Natural killer cell (primary cell): ENCODE data around the gene ABTB2. TPM values are rescaled to one million over a fixed set of nuclear protein-coding genes. Genes with fewer than 3 reads are reported as not detected.

Source experiments
- ATAC-seq, 3 donors: fragments of 150-1000 bp in 2 of 3; fragments of 200-7000 bp in 1 of 3; cut with Tn5 transposase; 1 replicate in 1 of 3; 2 replicates in 2 of 3; pipeline ENCODE4 v1.10.0; 2021; ENCODE audit warnings: mild to moderate bottlenecking in 2 of 3, moderate library complexity in 2 of 3
- DNase-seq, 2 donors: peaks; one replicate each; pipeline versions ENCODE4 v3.0.0 to v3.0.0-alpha.2; 2013 to 2021; ENCODE audit warnings: mixed read lengths in 1 of 2
- H3K27ac ChIP-seq: one replicate; pipeline ENCODE4 v1.5.1; 2013; ENCODE audit warnings: mild to moderate bottlenecking, low read length
- H3K27me3 ChIP-seq: one replicate; pipeline ENCODE4 v1.6.1; 2013; ENCODE audit warnings: low read length; ENCODE audit not compliant: control insufficient read depth, insufficient read depth
- H3K36me3 ChIP-seq: one replicate; pipeline ENCODE4 v1.6.1; 2013; ENCODE audit warnings: low read length; ENCODE audit not compliant: control insufficient read depth, insufficient read depth
- H3K4me1 ChIP-seq: one replicate; pipeline ENCODE4 v1.6.1; 2013; ENCODE audit warnings: low read length; ENCODE audit not compliant: control insufficient read depth, insufficient read depth
- H3K4me3 ChIP-seq: one replicate; pipeline ENCODE4 v1.5.1; 2013; ENCODE audit warnings: low read length
- H3K9me3 ChIP-seq: one replicate; pipeline ENCODE4 v1.6.1; 2013; ENCODE audit warnings: low read length; ENCODE audit not compliant: control insufficient read depth, insufficient read depth
- H3K27ac Mint-ChIP-seq, 2 donors: one replicate each; pipeline ENCODE4 v1.8.0; 2022; ENCODE audit warnings: mild to moderate bottlenecking in 2 of 2, mixed read lengths in 2 of 2, moderate library complexity in 1 of 2
- H3K27me3 Mint-ChIP-seq, 2 donors: one replicate each; pipeline ENCODE4 v1.8.0; 2022; ENCODE audit warnings: low read depth in 2 of 2, mixed read lengths in 2 of 2
- H3K36me3 Mint-ChIP-seq: one replicate; pipeline ENCODE4 v1.8.0; 2022; ENCODE audit warnings: mixed read lengths
- H3K4me1 Mint-ChIP-seq, 2 donors: one replicate each; pipeline ENCODE4 v1.8.0; 2022; ENCODE audit warnings: mixed read lengths in 2 of 2
- H3K4me3 Mint-ChIP-seq: one replicate; pipeline ENCODE4 v1.8.0; 2022; ENCODE audit warnings: mild to moderate bottlenecking, moderate library complexity, mixed read lengths
- H3K9me3 Mint-ChIP-seq, 2 donors: one replicate each; pipeline ENCODE4 v1.8.0; 2022; ENCODE audit warnings: mixed read lengths in 2 of 2
- WGBS: methylation state at CpG from one replicate; pipeline ENCODE4 v1.1.7; 2013; ENCODE audit warnings: missing lambda C conversion rate; ENCODE audit not compliant: insufficient coverage; 5-methylcytosine and 5-hydroxymethylcytosine counted together
- intact Hi-C: fragments of 100-400 bp; cut with micrococcal nuclease; formaldehyde crosslinking; loops from one replicate; pipeline ENCODE4 v1.14.2; 2022
- total RNA-seq, 4 donors: library from RNA; stranded (reverse); fragments of 120-200 nt in 1 of 4; gene quantifications; one replicate each; pipeline versions ENCODE4 v1.2.3 to v1.2.4, GENCODE V29; 2013 to 2022
- TF ChIP-seq, protein P1 (sequence below): fragments of 200-600 bp; IDR thresholded peaks from one replicate; pipeline ENCODE4 v1.8.0; 2022; ENCODE audit warnings: antibody characterized with exemption

Gene ABTB2
- total RNA-seq, 3 donors from 2014 or later (not counting 1 experiment from before 2014, with no cell fraction given): 0.65 to 1.7 (median 1.1) TPM

DNA sequence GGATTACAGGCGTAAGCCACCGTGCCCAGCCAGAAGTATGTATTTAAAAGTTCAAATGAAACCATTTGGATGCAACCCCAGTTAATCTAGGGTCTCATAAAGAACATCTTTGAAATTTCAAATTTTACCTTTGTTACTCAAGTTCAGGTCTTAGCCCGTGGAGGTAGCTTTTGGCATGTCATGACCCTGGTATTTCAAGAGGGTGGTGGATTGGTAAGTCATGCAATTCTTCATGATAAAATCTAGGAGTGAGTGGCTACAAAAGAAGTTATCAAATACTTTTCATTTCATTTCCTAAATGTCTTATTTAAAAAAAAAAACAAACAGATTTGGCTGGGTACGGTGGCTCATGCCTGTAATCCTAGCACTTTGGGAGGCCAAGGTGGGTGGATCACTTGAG lies 80.6 kb downstream of the ABTB2 start:
- Mint-ChIP-seq H3K27ac (no peak overlapping the region), H3K27me3 (peaks cover 0 to 5% of the 10 kb centered on the region in 2 donors)
- intact Hi-C loops: no loop called here

GRCh38 chr11:34276352-34276864 lies 81.4 kb downstream of the ABTB2 start:
- no peaks in the 10 kb centered on the region for H3K4me1 Mint-ChIP-seq
- H3K4me1 ChIP-seq: no peaks in the 10 kb centered on the region
- intact Hi-C loops: no loop called here
- H3K36me3 Mint-ChIP-seq: no peaks in the 10 kb centered on the region
- H3K27me3 ChIP-seq: no peaks in the 10 kb centered on the region
- H3K9me3 Mint-ChIP-seq: no peaks in the 10 kb centered on the region
- H3K27ac Mint-ChIP-seq: no peak overlapping the region
- H3K27ac ChIP-seq: no peak overlapping the region
- no peak overlapping the region for H3K4me3 ChIP-seq
- no peaks in the 10 kb centered on the region for H3K9me3 ChIP-seq
- no peaks in the 10 kb centered on the region for H3K36me3 ChIP-seq
- no peak for ATAC-seq
- no peak for DNase-seq
- H3K27me3 Mint-ChIP-seq: peaks cover 0 to 2% of the 10 kb centered on the region in 2 donors
- no peak overlapping the region for H3K4me3 Mint-ChIP-seq
- TF ChIP-seq, protein P1, sequence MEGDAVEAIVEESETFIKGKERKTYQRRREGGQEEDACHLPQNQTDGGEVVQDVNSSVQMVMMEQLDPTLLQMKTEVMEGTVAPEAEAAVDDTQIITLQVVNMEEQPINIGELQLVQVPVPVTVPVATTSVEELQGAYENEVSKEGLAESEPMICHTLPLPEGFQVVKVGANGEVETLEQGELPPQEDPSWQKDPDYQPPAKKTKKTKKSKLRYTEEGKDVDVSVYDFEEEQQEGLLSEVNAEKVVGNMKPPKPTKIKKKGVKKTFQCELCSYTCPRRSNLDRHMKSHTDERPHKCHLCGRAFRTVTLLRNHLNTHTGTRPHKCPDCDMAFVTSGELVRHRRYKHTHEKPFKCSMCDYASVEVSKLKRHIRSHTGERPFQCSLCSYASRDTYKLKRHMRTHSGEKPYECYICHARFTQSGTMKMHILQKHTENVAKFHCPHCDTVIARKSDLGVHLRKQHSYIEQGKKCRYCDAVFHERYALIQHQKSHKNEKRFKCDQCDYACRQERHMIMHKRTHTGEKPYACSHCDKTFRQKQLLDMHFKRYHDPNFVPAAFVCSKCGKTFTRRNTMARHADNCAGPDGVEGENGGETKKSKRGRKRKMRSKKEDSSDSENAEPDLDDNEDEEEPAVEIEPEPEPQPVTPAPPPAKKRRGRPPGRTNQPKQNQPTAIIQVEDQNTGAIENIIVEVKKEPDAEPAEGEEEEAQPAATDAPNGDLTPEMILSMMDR: no peak
- WGBS: 87% methylated on average over 5 of the region's 6 CpGs

More for the DNA sequence above, 80.6 kb downstream of the ABTB2 start:
- ATAC-seq (no peak), DNase-seq (no peak)
- Mint-ChIP-seq H3K36me3 (no peaks in the 10 kb centered on the region), H3K4me3 (no peak overlapping the region), H3K9me3 (no peaks in the 10 kb centered on the region), H3K4me1 (no peaks in the 10 kb centered on the region)
- Histone ChIP-seq H3K27me3 (no peaks in the 10 kb centered on the region), H3K36me3 (no peaks in the 10 kb centered on the region), H3K4me3 (no peak overlapping the region), H3K4me1 (no peaks in the 10 kb centered on the region), H3K9me3 (no peaks in the 10 kb centered on the region), H3K27ac (no peak overlapping the region)
- TF ChIP-seq, protein P1: no peak
- WGBS: 98% methylated on average over 3 of the region's 4 CpGs

DNA sequence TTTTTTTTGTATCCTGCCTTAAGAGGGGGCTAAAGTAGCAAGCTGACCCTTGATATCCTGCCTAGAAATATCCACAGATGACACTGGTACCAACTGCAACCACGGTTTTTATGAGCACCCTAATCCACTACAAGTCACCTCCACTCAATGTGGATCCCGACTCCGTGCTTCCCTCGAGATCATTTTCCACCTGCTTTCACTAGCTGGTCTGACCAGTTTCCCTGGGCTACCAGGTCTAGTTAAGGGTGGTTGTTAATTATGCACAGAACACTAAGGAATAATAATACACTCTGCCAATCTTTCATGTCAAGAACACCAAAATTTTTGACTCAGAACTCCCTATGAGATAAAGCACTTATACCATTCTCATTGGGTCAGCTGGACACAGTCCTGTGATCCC lies 82.3 kb downstream of the ABTB2 start:
- DNase-seq (no peak), ATAC-seq (no peak)
- Histone ChIP-seq H3K9me3 (no peaks in the 10 kb centered on the region), H3K27me3 (no peaks in the 10 kb centered on the region), H3K27ac (no peak overlapping the region), H3K36me3 (no peaks in the 10 kb centered on the region), H3K4me3 (no peak overlapping the region), H3K4me1 (no peaks in the 10 kb centered on the region)
- TF ChIP-seq, protein P1: no peak
- Mint-ChIP-seq H3K36me3 (no peaks in the 10 kb centered on the region), H3K9me3 (no peaks in the 10 kb centered on the region), H3K27me3 (no peaks in the 10 kb centered on the region), H3K4me1 (no peaks in the 10 kb centered on the region), H3K4me3 (no peak overlapping the region), H3K27ac (no peak overlapping the region)
- intact Hi-C loops: no loop called here
- 100% methylated on average over 1 of the region's 4 CpGs for WGBS

- Histone ChIP-seq H3K4me3 (no peak overlapping the region), H3K4me1 (no peaks in the 10 kb centered on the region), H3K27ac (no peak overlapping the region), H3K36me3 (no peaks in the 10 kb centered on the region), H3K27me3 (no peaks in the 10 kb centered on the region), H3K9me3 (no peaks in the 10 kb centered on the region)
- Mint-ChIP-seq H3K4me3 (no peak overlapping the region), H3K9me3 (no peaks in the 10 kb centered on the region), H3K27ac (no peak overlapping the region), H3K4me1 (no peaks in the 10 kb centered on the region), H3K36me3 (no peaks in the 10 kb centered on the region), H3K27me3 (no peaks in the 10 kb centered on the region)
- no peak for DNase-seq
- no peak for ATAC-seq
- TF ChIP-seq, protein P1: no peak
- intact Hi-C loops: no loop called here
- 94% methylated on average over 11 of the region's 11 CpGs for WGBS
These were observed 83.0 kb downstream of the ABTB2 start for GRCh38 chr11:34274712-34275398.
